ENCODE measurements around the gene AUTS2.

Gene AUTS2

GRCh38 chr7:70210200-70210935 is 612.1 kb downstream of the AUTS2 start:
- no peak for DNase-seq (ENCODE audit: extremely low read depth in 1 of 2, low read depth in 1 of 2)

DNA sequence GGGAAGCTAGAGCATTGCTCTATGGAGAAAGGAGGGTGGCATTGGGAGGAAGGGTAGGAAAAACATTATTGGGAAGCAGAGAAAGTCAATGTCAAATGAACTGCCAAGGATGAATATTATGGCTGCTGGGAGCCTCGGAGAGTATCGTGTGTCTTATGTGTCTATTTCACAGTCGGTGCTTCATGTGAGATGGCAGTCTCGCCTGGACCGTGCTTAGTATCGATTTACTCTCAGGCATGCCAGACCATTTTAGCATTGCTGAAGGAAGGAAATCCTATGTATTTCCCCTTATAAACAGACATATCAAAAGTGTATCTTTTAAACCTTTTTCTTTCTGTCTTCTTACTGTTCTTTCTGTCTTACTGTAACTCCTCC is 612.6 kb downstream of the AUTS2 start:
- no peak for DNase-seq (ENCODE audit: extremely low read depth in 1 of 2, low read depth in 1 of 2)

DNA sequence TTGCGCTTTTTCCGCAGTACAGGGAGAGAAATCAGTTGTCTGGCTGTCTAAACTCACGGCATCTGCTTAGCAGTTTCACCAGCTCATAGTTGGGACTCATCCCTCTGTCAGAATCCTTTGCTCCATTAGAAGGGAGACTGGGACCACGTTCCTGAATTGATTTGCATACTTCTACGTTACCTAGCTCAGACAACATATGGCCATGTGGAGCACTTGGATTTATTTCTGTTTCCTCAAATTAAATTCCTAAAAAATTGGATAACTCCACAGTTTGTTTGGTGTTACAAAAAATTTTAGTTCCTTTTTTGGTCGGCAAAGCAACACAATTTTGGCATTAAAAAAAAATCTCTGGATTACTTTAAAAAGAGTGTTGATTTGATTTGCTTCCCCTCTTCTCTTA is 614.0 kb downstream of the AUTS2 start:
- DNase-seq (ENCODE audit: extremely low read depth in 1 of 2, low read depth in 1 of 2): no peak

- DNase-seq (ENCODE audit: extremely low read depth in 1 of 2, low read depth in 1 of 2): no peak
Measured at GRCh38 chr7:70214071-70214470, 615.8 kb downstream of the AUTS2 start.

DNA sequence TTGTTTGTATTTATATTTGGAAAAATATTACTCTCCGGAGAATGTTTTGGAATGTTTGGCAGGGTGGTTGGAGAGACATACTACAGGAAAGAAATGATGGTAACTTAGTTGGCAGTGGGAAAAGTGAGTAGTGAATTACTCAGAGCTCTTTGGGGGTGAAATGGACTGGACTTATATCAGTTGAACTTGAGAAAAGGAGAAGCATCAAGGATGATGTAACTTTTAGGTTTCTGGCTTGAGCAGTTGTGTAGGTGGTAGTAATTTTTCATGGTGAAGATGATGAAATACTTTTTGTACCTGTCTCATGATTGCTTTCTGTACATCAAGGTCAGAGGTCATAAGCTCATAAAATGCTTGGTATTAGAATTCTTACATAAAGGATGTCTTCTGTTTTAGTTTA is 617.2 kb downstream of the AUTS2 start:
- DNase-seq (ENCODE audit: extremely low read depth in 1 of 2, low read depth in 1 of 2): no peak

- no peak for DNase-seq (ENCODE audit: extremely low read depth in 1 of 2, low read depth in 1 of 2)
Measured at GRCh38 chr7:70217571-70217970, 619.3 kb downstream of the AUTS2 start.

GRCh38 chr7:70218006-70218405 is 619.7 kb downstream of the AUTS2 start:
- no peak for DNase-seq (ENCODE audit: extremely low read depth in 1 of 2, low read depth in 1 of 2)

GRCh38 chr7:70219061-70219460 is 620.8 kb downstream of the AUTS2 start:
- DNase-seq (ENCODE audit: extremely low read depth in 1 of 2, low read depth in 1 of 2): no peak

DNA sequence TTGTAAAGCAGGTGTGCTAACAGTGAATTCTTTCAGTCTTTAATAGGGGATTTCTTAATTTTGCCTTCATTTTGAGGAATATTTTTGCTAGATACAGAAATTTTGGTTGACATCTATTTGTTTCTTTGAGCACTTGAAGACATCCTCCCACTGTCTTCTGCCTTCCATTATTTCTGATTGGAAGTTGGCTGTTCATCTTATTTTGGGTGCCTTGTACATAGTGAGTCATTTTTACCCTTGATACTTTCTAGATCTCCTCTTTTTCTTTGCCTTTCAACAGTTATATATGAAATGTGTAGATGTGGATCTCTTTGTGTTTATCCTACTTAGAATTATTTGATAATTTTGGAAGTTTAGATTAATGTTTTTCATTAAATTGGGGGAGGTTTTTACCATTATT is 631.0 kb downstream of the AUTS2 start:
- DNase-seq (ENCODE audit: extremely low read depth in 1 of 2, low read depth in 1 of 2): no peak

- no peak for DNase-seq (ENCODE audit: extremely low read depth in 1 of 2, low read depth in 1 of 2)
Measured at GRCh38 chr7:70230761-70231160, 632.5 kb downstream of the AUTS2 start.

DNA sequence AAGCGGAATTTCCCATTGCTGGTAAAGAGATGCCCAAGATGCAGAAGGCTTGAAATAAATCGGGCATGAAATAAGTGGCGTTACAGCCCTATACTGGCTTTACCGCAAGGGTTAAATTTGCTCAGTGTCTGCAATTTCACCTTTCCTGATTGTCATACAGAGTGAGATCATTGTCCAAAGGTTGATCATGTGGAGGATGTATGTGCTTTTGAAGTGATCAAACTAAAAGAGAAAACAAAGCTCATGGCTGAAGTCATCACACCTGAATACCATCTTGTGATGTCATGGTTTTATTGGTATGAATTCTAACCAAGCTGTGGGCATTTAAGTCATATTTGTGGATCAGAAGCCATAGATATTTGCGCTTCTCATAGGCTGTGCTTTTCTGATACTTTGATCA is 635.5 kb downstream of the AUTS2 start:
- DNase-seq (ENCODE audit: extremely low read depth in 1 of 2, low read depth in 1 of 2): no peak

DNA sequence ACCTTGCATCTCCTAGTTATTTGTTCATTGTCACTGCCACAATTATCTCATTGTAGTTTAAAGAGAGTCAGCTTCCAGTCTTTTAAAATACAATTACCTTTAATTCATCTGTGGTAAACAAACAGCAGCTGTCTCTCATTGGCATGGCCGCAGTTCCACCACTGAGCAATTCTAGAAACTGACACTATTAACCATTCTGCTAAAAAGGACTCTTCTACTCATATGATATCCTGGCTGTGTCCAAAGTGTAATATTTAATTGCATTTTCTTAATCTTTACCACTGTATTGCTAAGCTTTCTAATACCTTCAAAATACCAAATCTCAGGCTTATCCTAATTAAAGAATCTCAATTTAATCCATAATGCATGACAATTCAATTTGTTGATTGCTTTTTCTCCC is 639.0 kb downstream of the AUTS2 start:
- DNase-seq (ENCODE audit: extremely low read depth in 1 of 2, low read depth in 1 of 2): no peak

DNA sequence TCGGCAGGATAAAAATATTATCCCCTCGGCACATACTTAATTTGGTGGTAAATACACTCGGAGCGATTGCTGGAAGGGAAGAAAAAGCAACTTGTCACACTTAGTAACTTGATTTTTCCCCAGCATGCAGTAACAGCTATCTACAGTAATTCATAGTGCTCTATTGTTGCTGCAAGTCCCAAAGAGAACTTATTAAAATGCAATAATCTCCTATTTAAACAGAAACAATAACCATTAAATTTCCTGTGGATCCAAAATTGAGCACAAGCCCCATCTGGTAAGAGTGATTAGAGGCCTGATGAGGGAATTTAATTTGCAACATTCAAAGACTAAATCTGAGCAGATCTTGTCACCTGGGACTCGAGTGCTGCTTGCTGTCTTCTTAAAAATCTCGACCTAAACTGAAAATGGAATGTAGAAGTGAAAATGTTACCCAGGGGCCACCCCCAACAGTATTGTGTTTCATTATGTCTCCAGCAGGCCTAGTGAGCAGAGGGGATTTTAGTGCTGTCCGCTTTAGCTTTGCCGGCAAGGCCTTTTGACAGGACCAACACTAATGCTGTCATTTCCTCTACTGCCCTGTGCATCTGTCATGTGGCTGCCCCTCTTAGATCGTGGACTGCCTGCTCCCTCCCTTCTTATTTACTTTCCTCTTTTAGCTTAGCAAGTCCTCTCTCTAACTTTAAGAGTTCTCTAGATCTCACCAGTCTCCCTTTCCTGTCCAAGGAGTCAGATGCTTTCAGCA is 639.7 kb downstream of the AUTS2 start:
- DNase-seq (ENCODE audit: extremely low read depth in 1 of 2, low read depth in 1 of 2): no peak

DNA sequence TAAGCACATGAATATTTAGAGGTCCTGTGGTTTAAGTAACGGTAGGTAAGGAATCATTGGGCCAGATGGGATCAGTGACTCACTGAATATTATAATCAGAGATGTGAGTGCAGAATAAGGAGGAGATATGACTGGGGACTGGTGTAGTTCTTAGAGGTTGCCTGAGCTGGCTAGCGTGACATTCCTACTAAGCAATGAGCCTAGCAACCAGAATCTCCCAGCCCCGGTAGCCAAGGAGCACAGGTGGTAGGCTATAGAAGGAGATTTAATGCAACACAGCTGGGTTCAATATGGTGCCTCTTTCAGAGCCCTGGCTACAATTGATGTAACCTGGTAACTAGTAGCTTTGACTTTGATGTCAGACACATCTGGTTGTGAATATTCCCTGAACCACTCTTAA is 641.6 kb downstream of the AUTS2 start:
- no peak for DNase-seq (ENCODE audit: extremely low read depth in 1 of 2, low read depth in 1 of 2)

- DNase-seq (ENCODE audit: extremely low read depth in 1 of 2, low read depth in 1 of 2): no peak
Measured at GRCh38 chr7:70240873-70241272, 642.6 kb downstream of the AUTS2 start.

DNA sequence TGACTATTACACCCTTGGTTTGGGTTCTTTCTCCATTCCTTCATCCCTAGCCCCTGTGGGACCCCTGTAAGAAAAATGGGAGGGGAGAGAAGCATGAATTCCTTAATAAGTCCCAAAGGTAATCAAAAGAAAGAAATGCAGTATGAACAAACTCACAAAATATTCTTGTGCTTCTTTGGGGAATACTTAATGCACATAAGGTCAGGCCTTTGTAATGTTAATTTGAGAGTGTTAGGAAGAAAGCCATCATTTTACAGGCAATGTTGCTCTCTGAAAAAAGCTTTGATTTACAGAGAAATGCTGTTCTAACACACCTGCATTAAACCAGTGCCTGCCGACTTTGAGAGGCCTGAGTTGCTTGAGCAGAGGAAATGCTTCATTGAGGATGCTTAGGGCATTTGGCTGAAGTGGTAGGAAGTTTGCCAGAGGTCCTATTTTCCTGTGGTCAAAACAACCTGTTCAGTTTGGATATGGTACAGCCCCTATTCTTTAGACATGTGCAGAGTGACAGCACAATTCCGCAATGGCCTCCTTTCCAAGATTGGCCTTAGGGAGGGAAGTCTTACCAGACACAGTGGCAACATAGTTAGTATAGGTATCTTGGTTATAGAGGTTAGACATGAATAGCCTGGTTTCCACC is 643.4 kb downstream of the AUTS2 start:
- DNase-seq (ENCODE audit: extremely low read depth in 1 of 2, low read depth in 1 of 2): no peak

GRCh38 chr7:70242826-70243225 is 644.6 kb downstream of the AUTS2 start:
- DNase-seq (ENCODE audit: extremely low read depth in 1 of 2, low read depth in 1 of 2): no peak

GRCh38 chr7:70243443-70243842 is 645.2 kb downstream of the AUTS2 start:
- no peak for DNase-seq (ENCODE audit: extremely low read depth in 1 of 2, low read depth in 1 of 2)

- no peak for DNase-seq (ENCODE audit: extremely low read depth in 1 of 2, low read depth in 1 of 2)
Measured at GRCh38 chr7:70257921-70258320, 659.6 kb downstream of the AUTS2 start.

- no peak for DNase-seq (ENCODE audit: extremely low read depth in 1 of 2, low read depth in 1 of 2)
Measured at GRCh38 chr7:70259502-70259901, 661.2 kb downstream of the AUTS2 start.

DNA sequence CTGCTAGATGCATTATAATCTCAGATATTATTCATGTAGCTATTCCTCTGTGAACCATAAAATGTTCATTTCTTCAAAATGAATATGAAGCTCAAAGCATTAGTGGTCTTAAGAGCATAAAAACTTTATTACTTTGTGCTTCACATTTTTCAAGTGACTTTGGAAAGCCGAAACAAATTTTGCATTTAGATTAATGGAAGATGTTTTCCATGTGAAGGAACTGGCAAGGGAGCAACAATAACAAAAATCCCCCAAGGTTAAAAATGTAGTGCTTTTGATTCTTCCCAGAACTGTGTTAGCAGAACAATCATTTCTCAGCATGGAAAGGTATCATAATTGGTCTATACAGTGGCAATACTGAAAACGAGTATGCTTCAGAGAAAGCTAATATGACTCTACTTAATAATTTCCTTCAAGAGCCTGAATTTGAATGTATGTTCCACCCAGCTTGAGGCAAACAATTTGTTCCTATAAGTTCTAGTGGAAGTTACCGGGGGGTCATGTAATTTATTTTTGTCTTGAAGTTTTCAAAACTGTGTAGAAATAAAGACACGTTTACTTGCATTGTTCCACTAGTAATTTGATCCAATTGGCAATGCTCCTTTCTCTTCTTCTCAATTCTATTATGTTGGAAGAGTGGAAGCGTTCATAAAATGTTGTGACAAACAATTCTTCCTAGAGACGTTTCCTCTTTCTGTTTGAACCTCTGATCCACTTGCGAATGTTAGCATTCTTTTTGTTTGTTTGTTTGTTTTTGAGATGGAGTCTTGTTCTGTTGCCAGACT is 665.4 kb downstream of the AUTS2 start:
- no peak for DNase-seq (ENCODE audit: extremely low read depth in 1 of 2, low read depth in 1 of 2)

All from stimulated activated CD8-positive, alpha-beta memory T cell treated with anti-CD3 and anti-CD28 coated beads, Interleukin-7, amount 100 ng/mL, for 48 hours (primary cell).